Transverse colon (tissue), 4 donors: ENCODE data around the gene CLASRP. TPM values are rescaled to one million over a fixed set of nuclear protein-coding genes. Genes with fewer than 3 reads are reported as not detected.
"Not testable (repeated sequence)": the region's sequence is repeated elsewhere in the genome, so short reads cannot be mapped to it uniquely, and the experiment has no call there.

Experiments used
- DNase-seq: peaks from one replicate; pipeline ENCODE4 v3.0.0-alpha.2; 2019
- H3K27ac ChIP-seq, 4 donors: fragments of 200-600 bp; sonication (generic); 2 replicates each; pipeline ENCODE4 v1.5.1; 2016 to 2018; ENCODE audit warnings: inconsistent platforms in 4 of 4
- H3K27me3 ChIP-seq: fragments of 200-600 bp; sonication (generic); 2 replicates; pipeline ENCODE4 v1.5.1; 2017; ENCODE audit warnings: inconsistent platforms
- H3K36me3 ChIP-seq, 4 donors: fragments of 200-600 bp; sonication (generic); 2 replicates each; pipeline ENCODE4 v1.5.1; 2017 to 2019; ENCODE audit warnings: inconsistent platforms in 4 of 4
- H3K4me1 ChIP-seq, 4 donors: fragments of 200-600 bp; sonication (generic); 2 replicates each; pipeline ENCODE4 v1.5.1; 2017 to 2020; ENCODE audit warnings: inconsistent platforms in 4 of 4
- H3K4me3 ChIP-seq, 4 donors: fragments of 200-600 bp; sonication (generic); 1 replicate in 1 of 4; 2 replicates in 3 of 4; pipeline versions ENCODE4 v1.5.1 to v1.6.1; 2017 to 2019; ENCODE audit warnings: inconsistent platforms in 4 of 4
- H3K9me3 ChIP-seq, 2 donors: fragments of 200-600 bp; sonication (generic); 2 replicates each; pipeline ENCODE4 v1.5.1; 2017 to 2019; ENCODE audit warnings: inconsistent platforms in 2 of 2
- CTCF ChIP-seq, 5 experiments: fragments of 200-600 bp in 3 of 5; fragments of 450-650 bp in 2 of 5; sonication (generic) in 3 of 5; IDR thresholded peaks; 1 replicate in 2 of 5; 2 replicates in 3 of 5; pipeline ENCODE4 v1.5.1; 2016 to 2017; ENCODE audit warnings: antibody characterized with exemption in 5 of 5, inconsistent platforms in 3 of 5, mild to moderate bottlenecking in 2 of 5, moderate library complexity in 1 of 5
- EP300 ChIP-seq: sonication (generic); formaldehyde crosslinking; IDR thresholded peaks from one replicate; pipeline ENCODE4 v1.6.1; 2017; ENCODE audit warnings: antibody characterized with exemption, low read depth
- POLR2A ChIP-seq: fragments of 450-650 bp; IDR thresholded peaks from one replicate; pipeline ENCODE4 v1.6.1; 2016; ENCODE audit warnings: antibody characterized with exemption, mild to moderate bottlenecking, moderate library complexity
- POLR2AphosphoS5 ChIP-seq, 3 donors: sonication (generic); formaldehyde crosslinking; IDR thresholded peaks; one replicate each; pipeline ENCODE4 v1.6.1; 2016; ENCODE audit warnings: antibody characterized with exemption in 3 of 3
- WGBS, 2 donors: methylation state at CpG; one replicate each; pipeline ENCODE4 v1.1.5; 2018; ENCODE audit warnings: low coverage in 1 of 2; 5-methylcytosine and 5-hydroxymethylcytosine counted together
- in situ Hi-C, 4 donors: fragments of 200-750 bp; cut with MboI; loops; one replicate each; pipeline versions ENCODE4 v1.15.0 to v1.15.1; 2017; ENCODE audit warnings: low sequenced_read_pairs in 3 of 4, low pct_ligation_motif_present in 1 of 4, low pct_unique_long_range_greater_than_20kb in 1 of 4
- intact Hi-C: fragments of 100-400 bp; cut with DNase I; formaldehyde crosslinking; loops from one replicate; pipeline ENCODE4 v1.15.1; 2023; ENCODE audit warnings: low total_unique reads
- small RNA-seq, 4 donors: library from RNA; depleted of rRNA; stranded (forward); fragments of <200 nt; gene quantifications; one replicate each; pipeline ENCODE3, GENCODE V24; 2016
- total RNA-seq, 4 donors: library from RNA; depleted of rRNA; stranded (reverse); fragments of >200 nt; gene quantifications; one replicate each; pipeline ENCODE4 v1.1.0, GENCODE V29; 2016

Gene CLASRP
- total RNA-seq, 4 donors from 2014 or later, result 82.6 to 382 (median 100) TPM

GRCh38 chr19:45118591-45119355, 79.9 kb downstream of the CLASRP start:
- H3K4me3 ChIP-seq, H3K9me3 ChIP-seq, H3K27me3 ChIP-seq, H3K36me3 ChIP-seq, in situ Hi-C loops: not testable (repeated sequence)
- intact Hi-C loops, result loop anchor here (5.0 kb wide), 1 partner anchor 979 kb away; no protein-coding TSS in a partner anchor
- 39 to 40% methylated on average over 4 to 18 of the region's 18 CpGs for WGBS, 2 donors
- peak in 1 of 3 donors; percentile 31 for TF ChIP-seq POLR2AphosphoS5 (IDR thresholded peaks at IDR 0.05)
- H3K4me1 ChIP-seq, result peaks cover 12 to 67% (median 45%) of the 10 kb centered on the region in 4 donors
- peak overlapping the region; percentile 10 to 69 (median 58) for H3K27ac ChIP-seq
- DNase-seq, result peak; percentile 66

GRCh38 chr19:45119582-45119981, 80.7 kb downstream of the CLASRP start:
- TF ChIP-seq CTCF (IDR thresholded peaks at IDR 0.05), result no peak
- no peak for TF ChIP-seq EP300
- TF ChIP-seq POLR2A, result no peak
- no peak for TF ChIP-seq POLR2AphosphoS5 (IDR thresholded peaks at IDR 0.05)
- Histone ChIP-seq H3K27ac (peak overlapping the region in 2 of 4 donors; percentile 68 to 69), H3K9me3 (no peaks in the 10 kb centered on the region), H3K4me1 (peaks cover 12 to 59% (median 38%) of the 10 kb centered on the region in 4 donors), H3K4me3 (no peak overlapping the region), H3K36me3 (no peaks in the 10 kb centered on the region), H3K27me3 (no peaks in the 10 kb centered on the region)
- in situ Hi-C loops (no loop called here), intact Hi-C loops (loop anchor here (5.0 kb wide), 1 partner anchor 978 kb away; no protein-coding TSS in a partner anchor)
- no peak for DNase-seq
- 59 to 60% methylated on average over 1 to 6 of the region's 6 CpGs for WGBS, 2 donors

Small RNA genes within 50 kb of the gene (small RNA-seq; reads per million reads assigned to genes)
- gene RNU6-611P, result 0 reads per million in 4 donors

Other genes starting within 250 kb of the CLASRP start
- gene BCAM, start 229.9 kb upstream of the CLASRP start, total RNA-seq, result 10 to 100 TPM in 3 of 4 donors, 1 to 10 TPM in 1; 7.9 to 95.1 (median 23.1) TPM
- 100 to 1,000 TPM in 3 of 4 donors, 10 to 100 TPM in 1; 93.7 to 147 (median 125) TPM for gene NECTIN2, start 192.7 kb upstream of the CLASRP start, total RNA-seq
- gene TOMM40, start 147.8 kb upstream of the CLASRP start, total RNA-seq, result 100 to 1,000 TPM in 1 of 4 donors, 10 to 100 TPM in 3; 36.0 to 101 (median 53.8) TPM
- 100 to 1,000 TPM in 2 of 4 donors, 10 to 100 TPM in 2; 72.2 to 214 (median 132) TPM for gene APOE, start 133.2 kb upstream of the CLASRP start, total RNA-seq
- gene APOC1, start 124.4 kb upstream of the CLASRP start, total RNA-seq, result 10 to 100 TPM in 3 of 4 donors, not detected in 1; 10.8 to 48.4 (median 34.8) TPM
- gene APOC4, start 96.8 kb upstream of the CLASRP start, total RNA-seq, result not detected
- gene APOC2, start 93.0 kb upstream of the CLASRP start, total RNA-seq, result under 1 TPM in 1 of 4 donors, not detected in 3; 0.68 TPM
- 10 to 100 TPM; 65.3 to 94.6 (median 79.8) TPM for gene CLPTM1, start 83.7 kb upstream of the CLASRP start, total RNA-seq
- gene RELB, start 37.6 kb upstream of the CLASRP start, total RNA-seq, result 10 to 100 TPM; 11.9 to 58.4 (median 34.8) TPM
- 1 to 10 TPM in 3 of 4 donors, under 1 TPM in 1; 0.75 to 5.8 (median 3.5) TPM for gene ZNF296, start 37.4 kb downstream of the CLASRP start, total RNA-seq
- gene GEMIN7, start 40.2 kb downstream of the CLASRP start, total RNA-seq, result 10 to 100 TPM in 3 of 4 donors, 1 to 10 TPM in 1; 3.0 to 21.1 (median 15.9) TPM
- 10 to 100 TPM; 31.1 to 92.5 (median 45.2) TPM for gene PPP1R37, start 54.1 kb downstream of the CLASRP start, total RNA-seq
- 1 to 10 TPM in 1 of 4 donors, under 1 TPM in 1, not detected in 2; 0.32 to 1.5 TPM for gene NKPD1, start 121.9 kb downstream of the CLASRP start, total RNA-seq
- gene TRAPPC6A, start 139.2 kb downstream of the CLASRP start, total RNA-seq, result 10 to 100 TPM in 3 of 4 donors, not detected in 1; 15.7 to 51.2 (median 29.7) TPM
- 10 to 100 TPM in 1 of 4 donors, 1 to 10 TPM in 3; 5.0 to 10.3 (median 9.2) TPM for gene BLOC1S3, start 139.7 kb downstream of the CLASRP start, total RNA-seq
- gene EXOC3L2, start 206.4 kb downstream of the CLASRP start, total RNA-seq, result 1 to 10 TPM in 2 of 4 donors, under 1 TPM in 1, not detected in 1; 0.68 to 7.0 (median 1.1) TPM
- 10 to 100 TPM; 11.0 to 40.8 (median 13.2) TPM for gene MARK4, start 212.2 kb downstream of the CLASRP start, total RNA-seq